Right kidney (tissue), 9 donors: Measurements from ENCODE around the gene SIAH1.
"Not testable (repeated sequence)": the region's sequence is repeated elsewhere in the genome, so short reads cannot be mapped to it uniquely, and the experiment has no call there.

Experiments
- DNase-seq: peaks from one replicate; pipeline ENCODE4 v3.0.0-alpha.2; 2016
- long read RNA-seq, 8 donors: transcript quantifications; one replicate each; lab custom pipeline, GENCODE V29; 2026

SIAH1 gene
- long read RNA-seq, donor 1, transcript SIAH1-202 (1 exons, 3,352 nt), result major isoform, 67 of 86 reads
- long read RNA-seq, donor 1, transcript SIAH1-203 (2 exons, 2,147 nt), result minor isoform, 19 of 86 reads
- long read RNA-seq, donor 1, partial matches to known transcripts, result 0 of 86 reads
- long read RNA-seq, donor 1, other reads (novel, unspliced or antisense), result 0 of 86 reads
- long read RNA-seq, donor 2, transcript SIAH1-203 (2 exons, 2,147 nt), result minor isoform, 16 of 37 reads
- long read RNA-seq, donor 2, transcript SIAH1-202 (1 exons, 3,352 nt), result major isoform, 21 of 37 reads
- long read RNA-seq, donor 2, partial matches to known transcripts, result 0 of 37 reads
- long read RNA-seq, donor 2, other reads (novel, unspliced or antisense), result 0 of 37 reads
- long read RNA-seq, donor 3, transcript SIAH1-202 (1 exons, 3,352 nt), result major isoform, 30 of 35 reads
- long read RNA-seq, donor 3, transcript SIAH1-203 (2 exons, 2,147 nt), result minor isoform, 5 of 35 reads
- long read RNA-seq, donor 3, partial matches to known transcripts, result 0 of 35 reads
- long read RNA-seq, donor 3, other reads (novel, unspliced or antisense), result 0 of 35 reads
- long read RNA-seq, donor 4, transcript SIAH1-203 (2 exons, 2,147 nt), result minor isoform, 19 of 70 reads
- long read RNA-seq, donor 4, transcript SIAH1-202 (1 exons, 3,352 nt), result major isoform, 50 of 70 reads
- long read RNA-seq, donor 4, partial matches to known transcripts, result 0 of 70 reads
- long read RNA-seq, donor 4, other reads (novel, unspliced or antisense), result 0 of 70 reads
- long read RNA-seq, donor 5, transcript SIAH1-202 (1 exons, 3,352 nt), result major isoform, 52 of 78 reads
- long read RNA-seq, donor 5, transcript SIAH1-203 (2 exons, 2,147 nt), result minor isoform, 26 of 78 reads
- long read RNA-seq, donor 5, partial matches to known transcripts, result 0 of 78 reads
- long read RNA-seq, donor 5, other reads (novel, unspliced or antisense), result 0 of 78 reads
- long read RNA-seq, donor 6, transcript SIAH1-203 (2 exons, 2,147 nt), result minor isoform, 15 of 39 reads
- long read RNA-seq, donor 6, transcript SIAH1-202 (1 exons, 3,352 nt), result major isoform, 24 of 39 reads
- long read RNA-seq, donor 6, partial matches to known transcripts, result 0 of 39 reads
- long read RNA-seq, donor 6, other reads (novel, unspliced or antisense), result 0 of 39 reads
- long read RNA-seq, donor 7, result 0 reads
- long read RNA-seq, donor 8, transcript SIAH1-203 (2 exons, 2,147 nt), result major isoform, 27 of 54 reads
- long read RNA-seq, donor 8, transcript SIAH1-202 (1 exons, 3,352 nt), result major isoform, 27 of 54 reads
- long read RNA-seq, donor 8, partial matches to known transcripts, result 0 of 54 reads
- long read RNA-seq, donor 8, other reads (novel, unspliced or antisense), result 0 of 54 reads

- DNase-seq, result peak; percentile 96
Measured at GRCh38 chr16:48385253-48386150, at the start of gene SIAH1. SIAH1 (minus strand) TSS chr16:48385413; CDS start chr16:48362428, 22,985 bp downstream.

GRCh38 chr16:48434653-48435317 lies 49.6 kb upstream of the SIAH1 start:
- DNase-seq, result no peak

- no peak for DNase-seq
Measured at GRCh38 chr16:48433850-48434530, 48.8 kb upstream of the SIAH1 start.

GRCh38 chr16:48433116-48433849 lies 48.1 kb upstream of the SIAH1 start:
- DNase-seq, result no peak

GRCh38 chr16:48432136-48432535 lies 46.9 kb upstream of the SIAH1 start:
- DNase-seq, result no peak

GRCh38 chr16:48430890-48431289 lies 45.7 kb upstream of the SIAH1 start:
- no peak for DNase-seq

GRCh38 chr16:48426244-48427141 lies 41.3 kb upstream of the SIAH1 start:
- DNase-seq, result peak; percentile 23

GRCh38 chr16:48422537-48422936 lies 37.3 kb upstream of the SIAH1 start:
- DNase-seq, result no peak

- no peak for DNase-seq
Measured at GRCh38 chr16:48421741-48422140, 36.5 kb upstream of the SIAH1 start.

- DNase-seq, result no peak
Measured at GRCh38 chr16:48420437-48420836, 35.2 kb upstream of the SIAH1 start.

GRCh38 chr16:48416617-48417016 lies 31.4 kb upstream of the SIAH1 start:
- not testable (repeated sequence) for DNase-seq

GRCh38 chr16:48413272-48413671 lies 28.1 kb upstream of the SIAH1 start:
- DNase-seq, result no peak

GRCh38 chr16:48409839-48410632 lies 24.8 kb upstream of the SIAH1 start:
- no peak for DNase-seq

GRCh38 chr16:48408688-48409087 lies 23.5 kb upstream of the SIAH1 start:
- no peak for DNase-seq

- no peak for DNase-seq
Measured at GRCh38 chr16:48405907-48406306, 20.7 kb upstream of the SIAH1 start.

GRCh38 chr16:48405153-48405552 lies 19.9 kb upstream of the SIAH1 start:
- DNase-seq, result no peak

- DNase-seq, result not testable (repeated sequence)
Measured at GRCh38 chr16:48402547-48402946, 17.3 kb upstream of the SIAH1 start.
